ENCODE measurements around the gene CCDC85A. TPM values are rescaled to one million over a fixed set of nuclear protein-coding genes. Genes with fewer than 3 reads are reported as not detected.
A peak's percentile ranks its signal among the peaks of the same experiment; 100 is the strongest.
"Not testable (repeated sequence)": the region's sequence is repeated elsewhere in the genome, so short reads cannot be mapped to it uniquely, and the experiment has no call there.

The CCDC85A gene
- 2.6 and 3.0 TPM in 2 replicates for total RNA-seq (2022)
- percentile 27 among the genes with signal in this experiment for Bru-seq, nascent RNA
- BruChase-seq, experiment 1, labeled RNA remaining after a 6-hour chase = percentile 52 among the genes with signal in this experiment
- percentile 51 among the genes with signal in this experiment for BruChase-seq, experiment 2, labeled RNA remaining after a 2-hour chase
- long read RNA-seq, partial matches to known transcripts = 0 of 2 reads
- long read RNA-seq, other reads (novel, unspliced or antisense) = 2 of 2 reads

DNA sequence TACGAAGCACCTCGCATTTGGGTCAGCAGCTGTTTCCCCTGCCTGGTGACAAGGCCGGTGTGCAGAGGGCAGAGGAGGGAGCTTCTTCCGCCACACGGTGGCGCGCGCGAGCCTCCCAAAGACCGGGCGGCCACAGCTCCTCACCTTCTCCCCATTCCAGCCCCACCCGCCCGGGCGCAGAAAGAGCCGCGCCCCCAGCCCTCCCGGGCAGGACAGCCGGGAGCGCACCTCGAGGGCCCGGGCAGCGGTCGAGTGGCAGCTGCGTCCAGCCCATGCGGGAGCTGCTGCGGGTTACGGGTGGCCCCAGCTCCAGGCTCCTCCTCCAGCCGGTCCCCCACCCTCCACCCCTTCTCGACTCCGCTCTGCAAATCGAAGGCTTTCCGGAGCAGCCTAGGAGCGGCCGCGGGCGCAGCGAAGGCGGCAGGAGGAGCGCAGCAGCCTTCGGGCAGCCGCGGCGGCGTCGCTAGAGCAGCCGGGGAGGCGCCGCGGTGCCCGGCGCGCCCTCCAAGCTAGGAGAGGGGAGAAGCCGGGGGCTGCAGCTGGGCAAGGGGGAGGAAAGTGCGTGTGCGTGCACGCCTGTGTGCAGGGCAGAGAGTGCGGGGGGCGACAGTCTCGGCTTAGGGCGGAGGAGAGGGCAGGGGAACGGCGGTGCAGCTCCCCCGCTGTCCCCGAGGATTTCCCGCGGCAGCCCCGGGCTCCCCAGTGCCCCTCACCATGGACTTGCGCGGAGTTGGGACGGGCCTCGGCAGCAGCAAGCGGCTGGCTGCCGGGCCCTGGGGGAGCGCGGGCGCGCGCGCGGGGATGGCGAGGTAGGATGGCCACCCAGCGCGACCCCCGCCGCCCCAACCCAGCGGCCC lies at the start of gene CCDC85A:
Gene CCDC85A, plus strand, starts transcription at position 348 of the 857 bp plus-strand sequence. CDS start 635 bp downstream, outside the sequence.
- Mint-ChIP-seq H3K36me3 (ENCODE audit: insufficient read depth, unreplicated experiment) (peaks cover 26% of the 10 kb centered on the region), H3K4me3 (ENCODE audit: low read depth, unreplicated experiment) (peak within 1 kb of the TSS; percentile 89), H3K27me3 (ENCODE audit: unreplicated experiment) (no peaks in the 10 kb centered on the region), H3K27ac (ENCODE audit: unreplicated experiment) (no peak within 1 kb of the TSS), H3K4me1 (ENCODE audit: low read depth, unreplicated experiment) (peaks cover 19% of the 10 kb centered on the region), H3K9me3 (ENCODE audit: low read depth, unreplicated experiment) (no peaks in the 10 kb centered on the region)
- TF ChIP-seq CTCF (IDR thresholded peaks at IDR 0.05; ENCODE audit: unreplicated experiment) = peak; percentile 91
- no TSS peak for BruUV-seq (replicated peaks)
- intact Hi-C loops (cut with micrococcal nuclease; ENCODE audit: unreplicated experiment) = loop anchor here (5.0 to 10.0 kb wide), 5 partner anchors 801 to 1328 kb away; no protein-coding TSS in a partner anchor
- CTCF ChIA-PET = interaction anchor here (0.6 to 1.5 kb wide), 14 partner anchors 104 to 1517 kb away, joined by 3 to 8 read pairs (median 3); no protein-coding TSS in a partner anchor
- peak; percentile 92 for DNase-seq

- intact Hi-C loops (cut with micrococcal nuclease; ENCODE audit: unreplicated experiment) = loop anchor here (5.0 to 10.0 kb wide), 2 partner anchors 120 to 363 kb away; no protein-coding TSS in a partner anchor
- no peak for DNase-seq
- TF ChIP-seq CTCF (IDR thresholded peaks at IDR 0.05; ENCODE audit: unreplicated experiment) = no peak
- CTCF ChIA-PET = no interaction called here
- Mint-ChIP-seq H3K4me3 (ENCODE audit: low read depth, unreplicated experiment) (no peak overlapping the region), H3K27ac (ENCODE audit: unreplicated experiment) (no peak overlapping the region), H3K9me3 (ENCODE audit: low read depth, unreplicated experiment) (no peaks in the 10 kb centered on the region), H3K4me1 (ENCODE audit: low read depth, unreplicated experiment) (peaks cover 8% of the 10 kb centered on the region), H3K36me3 (ENCODE audit: insufficient read depth, unreplicated experiment) (no peaks in the 10 kb centered on the region), H3K27me3 (ENCODE audit: unreplicated experiment) (no peaks in the 10 kb centered on the region)
- BruUV-seq (replicated peaks) = no TSS peak
These were observed 48.9 kb upstream of the CCDC85A start for GRCh38 chr2:56134861-56135260.

DNA sequence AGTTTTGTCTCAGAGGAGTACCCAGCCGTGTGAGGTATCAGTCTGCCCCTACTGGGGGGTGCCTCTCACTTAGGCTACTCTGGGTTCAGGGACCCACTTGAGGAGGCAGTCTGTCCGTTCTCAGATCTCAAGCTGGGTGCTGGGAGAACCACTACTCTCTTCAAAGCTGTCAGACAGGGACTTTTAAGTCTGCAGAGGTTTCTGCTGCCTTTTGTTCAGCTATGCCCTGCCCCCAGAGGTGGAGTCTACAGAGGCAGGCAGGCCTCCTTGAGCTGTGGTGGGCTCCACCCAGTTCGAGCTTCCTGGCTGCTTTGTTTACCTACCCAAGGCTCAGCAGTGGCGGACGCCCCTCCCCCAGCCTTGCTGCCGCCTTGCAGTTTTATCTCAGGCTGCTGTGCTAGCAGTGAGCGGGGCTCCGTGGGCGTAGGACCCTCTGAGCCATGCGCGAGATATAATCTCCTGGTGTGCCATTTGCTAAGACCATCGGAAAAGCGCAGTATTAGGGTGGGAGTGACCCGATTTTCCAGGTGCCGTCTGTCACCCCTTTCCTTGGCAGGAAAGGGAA lies 41.2 kb upstream of the CCDC85A start:
- H3K4me1 Mint-ChIP-seq (ENCODE audit: low read depth, unreplicated experiment); H3K36me3 Mint-ChIP-seq (ENCODE audit: insufficient read depth, unreplicated experiment); H3K9me3 Mint-ChIP-seq (ENCODE audit: low read depth, unreplicated experiment); intact Hi-C loops (cut with micrococcal nuclease; ENCODE audit: unreplicated experiment); DNase-seq; H3K27ac Mint-ChIP-seq (ENCODE audit: unreplicated experiment); H3K4me3 Mint-ChIP-seq (ENCODE audit: low read depth, unreplicated experiment); BruUV-seq (replicated peaks); CTCF ChIA-PET: not testable (repeated sequence)
- H3K27me3 Mint-ChIP-seq (ENCODE audit: unreplicated experiment) = peaks cover 21% of the 10 kb centered on the region

- BruUV-seq (replicated peaks) = no TSS peak
- Mint-ChIP-seq H3K27ac (ENCODE audit: unreplicated experiment) (no peak overlapping the region), H3K27me3 (ENCODE audit: unreplicated experiment) (peaks cover 46% of the 10 kb centered on the region), H3K4me1 (ENCODE audit: low read depth, unreplicated experiment) (no peaks in the 10 kb centered on the region), H3K4me3 (ENCODE audit: low read depth, unreplicated experiment) (no peak overlapping the region), H3K36me3 (ENCODE audit: insufficient read depth, unreplicated experiment) (no peaks in the 10 kb centered on the region), H3K9me3 (ENCODE audit: low read depth, unreplicated experiment) (peaks cover 2% of the 10 kb centered on the region)
- CTCF ChIA-PET = no interaction called here
- DNase-seq = no peak
- intact Hi-C loops (cut with micrococcal nuclease; ENCODE audit: unreplicated experiment) = no loop called here
- no peak for TF ChIP-seq CTCF (IDR thresholded peaks at IDR 0.05; ENCODE audit: unreplicated experiment)
These were observed 35.9 kb upstream of the CCDC85A start for GRCh38 chr2:56147907-56148306.
